Measurements from ENCODE around the gene ARHGAP10.

- TF ChIP-seq POLR2AphosphoS5 (IDR thresholded peaks at IDR 0.05; ENCODE audit: low read depth, low read length) (no peak), CTCF (IDR thresholded peaks at IDR 0.05) (no peak), REST (IDR thresholded peaks at IDR 0.05; ENCODE audit: insufficient read depth in 1 of 2, low read depth in 2 of 2, low read length in 1 of 2) (no peak), SIN3A (IDR thresholded peaks at IDR 0.05; ENCODE audit: borderline replicate concordance, insufficient read depth, low read depth, low read length) (no peak), TCF7L2 (IDR thresholded peaks at IDR 0.05; ENCODE audit: low read depth, low read length) (no peak)
Measured at GRCh38 chr4:147805946-147806345, 74.1 kb downstream of the ARHGAP10 start.

All from Panc1 (cell line).